Body of pancreas (tissue), 4 donors: ENCODE data around the gene BDNF. TPM values are rescaled to one million over a fixed set of nuclear protein-coding genes. Genes with fewer than 3 reads are reported as not detected.

Source experiments
- ATAC-seq: fragments of 150-250 bp; one replicate; pipeline ENCODE4 v1.9.1; 2016
- DNase-seq, 4 donors: peaks; one replicate each; pipeline ENCODE4 v3.0.0-alpha.2; 2019
- H3K27ac ChIP-seq, 4 donors: fragments of 200-600 bp; sonication (generic); 1 replicate in 3 of 4; 2 replicates in 1 of 4; pipeline versions ENCODE4 v1.5.1 to v1.6.1; 2016 to 2019; ENCODE audit warnings: mild to moderate bottlenecking in 1 of 4, mixed read lengths in 1 of 4, moderate library complexity in 1 of 4
- H3K27me3 ChIP-seq, 2 donors: fragments of 200-600 bp; sonication (generic); one replicate each; pipeline ENCODE4 v1.6.0; 2016; ENCODE audit warnings: mild to moderate bottlenecking in 1 of 2
- H3K36me3 ChIP-seq, 2 donors: fragments of 200-600 bp; sonication (generic); replicated peaks in 1 of 2; 2 replicates each; pipeline ENCODE4 v1.5.1; 2016; ENCODE audit warnings: low read depth in 2 of 2; ENCODE audit not compliant: insufficient read depth in 1 of 2
- H3K4me1 ChIP-seq: fragments of 200-600 bp; sonication (generic); one replicate; pipeline ENCODE4 v1.6.0; 2016
- H3K4me3 ChIP-seq, 2 donors: fragments of 200-600 bp; sonication (generic); 1 replicate in 1 of 2; 2 replicates in 1 of 2; pipeline ENCODE4 v1.5.1; 2016 to 2019
- H3K9me3 ChIP-seq, 3 donors: fragments of 200-600 bp; sonication (generic); 1 replicate in 2 of 3; 2 replicates in 1 of 3; pipeline ENCODE4 v1.5.1; 2016
- CTCF ChIP-seq, 7 experiments: fragments of 450-650 bp in 4 of 7; fragments of 200-600 bp in 3 of 7; sonication (generic) in 3 of 7; IDR thresholded peaks; one replicate each; pipeline ENCODE4 v1.5.1; 2016 to 2019; ENCODE audit warnings: antibody characterized with exemption in 7 of 7
- POLR2A ChIP-seq, 3 donors: fragments of 450-650 bp; IDR thresholded peaks; one replicate each; pipeline ENCODE4 v1.6.1; 2016; ENCODE audit warnings: antibody characterized with exemption in 3 of 3, mild to moderate bottlenecking in 2 of 3
- WGBS, 2 donors: methylation state at CpG; one replicate each; pipeline ENCODE4 v1.1.5; 2017; 5-methylcytosine and 5-hydroxymethylcytosine counted together
- intact Hi-C: fragments of 100-400 bp; cut with DNase I; formaldehyde crosslinking; loops from one replicate; pipeline ENCODE4 v1.15.1; 2023
- total RNA-seq, 2 donors: library from RNA; depleted of rRNA; stranded (reverse); fragments of >200 nt; gene quantifications; one replicate each; pipeline ENCODE4 v1.1.0, GENCODE V29; 2016

Gene BDNF
- total RNA-seq, 2 donors from 2014 or later, result not detected

GRCh38 chr11:27623945-27624523 is 76.2 kb downstream of the BDNF start:
- no peak for TF ChIP-seq CTCF (IDR thresholded peaks at IDR 0.05)
- TF ChIP-seq POLR2A (IDR thresholded peaks at IDR 0.05), result no peak

GRCh38 chr11:27622541-27623300 is 77.5 kb downstream of the BDNF start:
- intact Hi-C loops, result no loop called here
- ATAC-seq (no peak), DNase-seq (no peak)
- Histone ChIP-seq H3K27me3 (no peaks in the 10 kb centered on the region), H3K4me3 (no peak overlapping the region), H3K4me1 (no peaks in the 10 kb centered on the region), H3K9me3 (no peaks in the 10 kb centered on the region), H3K27ac (no peak overlapping the region), H3K36me3 (no peaks in the 10 kb centered on the region)
- no peak for TF ChIP-seq CTCF (IDR thresholded peaks at IDR 0.05)
- TF ChIP-seq POLR2A (IDR thresholded peaks at IDR 0.05), result no peak
- WGBS, 2 donors, result 66 to 71% methylated on average over 6 of the region's 6 CpGs

More at GRCh38 chr11:27623945-27624523, 76.2 kb downstream of the BDNF start:
- Histone ChIP-seq H3K4me3 (no peak overlapping the region), H3K4me1 (no peaks in the 10 kb centered on the region), H3K36me3 (no peaks in the 10 kb centered on the region), H3K27ac (no peak overlapping the region), H3K9me3 (no peaks in the 10 kb centered on the region), H3K27me3 (no peaks in the 10 kb centered on the region)
- ATAC-seq (no peak), DNase-seq (no peak)
- 73 to 74% methylated on average over 5 of the region's 5 CpGs for WGBS, 2 donors
- intact Hi-C loops, result no loop called here

- Histone ChIP-seq H3K27ac (no peak overlapping the region), H3K36me3 (no peaks in the 10 kb centered on the region), H3K4me3 (no peak overlapping the region), H3K4me1 (no peaks in the 10 kb centered on the region), H3K27me3 (no peaks in the 10 kb centered on the region), H3K9me3 (no peaks in the 10 kb centered on the region)
- no peak for ATAC-seq
- WGBS, 2 donors, result 68 to 71% methylated on average over 4 of the region's 4 CpGs
- no peak for TF ChIP-seq CTCF (IDR thresholded peaks at IDR 0.05)
- TF ChIP-seq POLR2A (IDR thresholded peaks at IDR 0.05), result no peak
- peak in 2 of 4 donors; percentile 4 to 8 for DNase-seq
- intact Hi-C loops, result no loop called here
These were observed 78.7 kb downstream of the BDNF start for GRCh38 chr11:27621405-27622161.

GRCh38 chr11:27619763-27620335 is 80.4 kb downstream of the BDNF start:
- H3K27ac ChIP-seq, result no peak overlapping the region
- intact Hi-C loops, result no loop called here
- no peak overlapping the region for H3K4me3 ChIP-seq
- WGBS, 2 donors, result 55 to 63% methylated on average over 2 of the region's 2 CpGs
- no peaks in the 10 kb centered on the region for H3K4me1 ChIP-seq
- no peak for DNase-seq
- ATAC-seq, result no peak
- no peaks in the 10 kb centered on the region for H3K9me3 ChIP-seq
- TF ChIP-seq POLR2A (IDR thresholded peaks at IDR 0.05) (no peak), CTCF (IDR thresholded peaks at IDR 0.05) (no peak)
- H3K36me3 ChIP-seq, result no peaks in the 10 kb centered on the region
- H3K27me3 ChIP-seq, result no peaks in the 10 kb centered on the region
